HG03025 (cell line): ENCODE measurements around the gene DPEP1.
"Not testable (repeated sequence)": the region's sequence is repeated elsewhere in the genome, so short reads cannot be mapped to it uniquely, and the experiment has no call there.

Source experiments
- ATAC-seq: cut with Tn5 transposase; IDR thresholded peaks from one replicate; pipeline ENCODE4 v1.9.1; 2021; ENCODE audit warnings: mild to moderate bottlenecking, moderate library complexity; ENCODE audit not compliant: unreplicated experiment, low FRiP score

DPEP1 gene

GRCh38 chr16:89615596-89616090 is 2.2 kb downstream of the DPEP1 start:
- ATAC-seq = no peak

GRCh38 chr16:89616623-89617022 is 3.2 kb downstream of the DPEP1 start:
- no peak for ATAC-seq

GRCh38 chr16:89617036-89617435 is 3.6 kb downstream of the DPEP1 start:
- ATAC-seq = no peak

- ATAC-seq = no peak
Observed at GRCh38 chr16:89618109-89618998, 4.9 kb downstream of the DPEP1 start.

GRCh38 chr16:89619840-89620239 is 6.4 kb downstream of the DPEP1 start:
- ATAC-seq = no peak

GRCh38 chr16:89620406-89620841 is 7.0 kb downstream of the DPEP1 start:
- no peak for ATAC-seq

- ATAC-seq = no peak
Observed at GRCh38 chr16:89621136-89621697, 7.8 kb downstream of the DPEP1 start.

GRCh38 chr16:89621698-89622409 is 8.4 kb downstream of the DPEP1 start:
- no peak for ATAC-seq

GRCh38 chr16:89623511-89624261 is 10.2 kb downstream of the DPEP1 start:
- no peak for ATAC-seq

- no peak for ATAC-seq
Observed at GRCh38 chr16:89624777-89625761, 11.6 kb downstream of the DPEP1 start.

GRCh38 chr16:89629827-89630610 is 16.6 kb downstream of the DPEP1 start:
- no peak for ATAC-seq

- no peak for ATAC-seq
Observed at GRCh38 chr16:89633064-89633631, 19.7 kb downstream of the DPEP1 start.

- not testable (repeated sequence) for ATAC-seq
Observed at GRCh38 chr16:89634463-89635385, 21.3 kb downstream of the DPEP1 start.

GRCh38 chr16:89636663-89637062 is 23.2 kb downstream of the DPEP1 start:
- no peak for ATAC-seq

GRCh38 chr16:89637379-89637778 is 23.9 kb downstream of the DPEP1 start:
- no peak for ATAC-seq

GRCh38 chr16:89638455-89638854 is 25.0 kb downstream of the DPEP1 start:
- ATAC-seq = no peak

GRCh38 chr16:89639385-89639784 is 25.9 kb downstream of the DPEP1 start:
- no peak for ATAC-seq
